CD4-positive, alpha-beta T cell (primary cell): ENCODE results near the gene TNIP2. TPM values are rescaled to one million over a fixed set of nuclear protein-coding genes. Genes with fewer than 3 reads are reported as not detected.
"Not testable (repeated sequence)": the region's sequence is repeated elsewhere in the genome, so short reads cannot be mapped to it uniquely, and the experiment has no call there.

Experiments
- ATAC-seq: fragments of 200-7000 bp; cut with Tn5 transposase; one replicate; pipeline ENCODE4 v1.10.0; 2022; ENCODE audit warnings: mild to moderate bottlenecking; ENCODE audit not compliant: poor library complexity
- CTCF ChIA-PET: fragments of 350-600 bp; sonication (Branson Sonifier 250); formaldehyde crosslinking; loops from one replicate; lab custom pipeline; 2021; ENCODE audit warnings: antibody characterized with exemption, inconsistent platforms; lab: Charles Lee
- POLR2A ChIA-PET: fragments of 350-600 bp; sonication (Branson Sonifier 250); formaldehyde crosslinking; loops from one replicate; lab custom pipeline; 2021; ENCODE audit warnings: antibody characterized with exemption, inconsistent platforms; lab: Charles Lee
- DNase-seq, 14 experiments: peaks; one replicate each; pipeline ENCODE4 v3.0.0-alpha.2; 2013 to 2020; ENCODE audit warnings: mixed read lengths in 2 of 14
- H3K27ac ChIP-seq, 2 donors: one replicate each; pipeline versions ENCODE4 v1.5.1 to v1.7.0; 2013; ENCODE audit warnings: low read length in 2 of 2, low read depth in 1 of 2, mild to moderate bottlenecking in 1 of 2
- H3K27me3 ChIP-seq, 2 experiments: 1 replicate in 1 of 2; 2 replicates in 1 of 2; pipeline versions ENCODE4 v1.6.1 to v1.7.0; 2013; ENCODE audit warnings: low read length in 2 of 2, control low read depth in 1 of 2, mild to moderate bottlenecking in 1 of 2, moderate library complexity in 1 of 2; ENCODE audit not compliant: insufficient read depth in 2 of 2, control insufficient read depth in 1 of 2
- H3K36me3 ChIP-seq: one replicate; pipeline ENCODE4 v1.6.1; 2013; ENCODE audit warnings: low read length, control low read depth; ENCODE audit not compliant: insufficient read depth
- H3K4me1 ChIP-seq: one replicate; pipeline ENCODE4 v1.6.1; 2013; ENCODE audit warnings: low read length, control low read depth; ENCODE audit not compliant: insufficient read depth
- H3K4me3 ChIP-seq: one replicate; pipeline ENCODE4 v1.5.1; 2013; ENCODE audit warnings: mild to moderate bottlenecking, low read length, moderate library complexity
- H3K9me3 ChIP-seq, 2 experiments: 1 replicate in 1 of 2; 2 replicates in 1 of 2; pipeline versions ENCODE4 v1.6.1 to v1.7.0; 2013; ENCODE audit warnings: low read length in 2 of 2, mild to moderate bottlenecking in 2 of 2, control low read depth in 1 of 2, moderate library complexity in 1 of 2; ENCODE audit not compliant: control insufficient read depth in 1 of 2, insufficient read depth in 1 of 2
- H3K27ac Mint-ChIP-seq: one replicate; pipeline ENCODE4 v1.8.0; 2020; ENCODE audit warnings: mixed read lengths
- H3K27me3 Mint-ChIP-seq: one replicate; pipeline ENCODE4 v1.8.0; 2021; ENCODE audit warnings: mixed read lengths
- H3K36me3 Mint-ChIP-seq: one replicate; pipeline ENCODE4 v1.8.0; 2021; ENCODE audit warnings: low read depth, mixed read lengths
- H3K4me1 Mint-ChIP-seq: one replicate; pipeline ENCODE4 v1.8.0; 2021; ENCODE audit warnings: low read depth, mixed read lengths
- H3K4me3 Mint-ChIP-seq: one replicate; pipeline ENCODE4 v1.8.0; 2020; ENCODE audit warnings: mild to moderate bottlenecking, mixed read lengths
- H3K9me3 Mint-ChIP-seq: one replicate; pipeline ENCODE4 v1.8.0; 2020; ENCODE audit warnings: mixed read lengths
- intact Hi-C, 2 experiments: fragments of 100-400 bp; cut with DNase I in 1 of 2; cut with micrococcal nuclease in 1 of 2; formaldehyde crosslinking; loops; one replicate each; pipeline versions ENCODE4 v1.15.1 to v1.9.0; 2023 to 2025; cut with DNase I, micrococcal nuclease
- total RNA-seq, 174 experiments: library from RNA in 2 of 174; stranded (reverse) in 2 of 174; gene quantifications; one replicate each; pipeline ENCODE4 v1.2.3 and lab custom pipeline; 2021 to 2026
- TF ChIP-seq, protein P1 (sequence below): fragments of 200-600 bp; IDR thresholded peaks from one replicate; pipeline ENCODE4 v1.8.0; 2022; ENCODE audit warnings: antibody characterized with exemption, mild to moderate bottlenecking

The TNIP2 gene
- total RNA-seq, 2 experiments from 2014 or later: 43.8 to 49.1 TPM

- Mint-ChIP-seq H3K9me3 (no peaks in the 10 kb centered on the region), H3K27ac (no peak overlapping the region), H3K4me3 (no peak overlapping the region), H3K4me1 (peaks cover 3% of the 10 kb centered on the region), H3K27me3 (no peaks in the 10 kb centered on the region), H3K36me3 (peaks cover 42% of the 10 kb centered on the region)
- CTCF ChIA-PET: no interaction called here
- POLR2A ChIA-PET: no interaction called here
- Histone ChIP-seq H3K4me3 (no peak overlapping the region), H3K27me3 (no peaks in the 10 kb centered on the region), H3K36me3 (peaks cover 46% of the 10 kb centered on the region), H3K27ac (no peak overlapping the region), H3K4me1 (peaks cover under 1% of the 10 kb centered on the region), H3K9me3 (no peaks in the 10 kb centered on the region)
- TF ChIP-seq, protein P1, sequence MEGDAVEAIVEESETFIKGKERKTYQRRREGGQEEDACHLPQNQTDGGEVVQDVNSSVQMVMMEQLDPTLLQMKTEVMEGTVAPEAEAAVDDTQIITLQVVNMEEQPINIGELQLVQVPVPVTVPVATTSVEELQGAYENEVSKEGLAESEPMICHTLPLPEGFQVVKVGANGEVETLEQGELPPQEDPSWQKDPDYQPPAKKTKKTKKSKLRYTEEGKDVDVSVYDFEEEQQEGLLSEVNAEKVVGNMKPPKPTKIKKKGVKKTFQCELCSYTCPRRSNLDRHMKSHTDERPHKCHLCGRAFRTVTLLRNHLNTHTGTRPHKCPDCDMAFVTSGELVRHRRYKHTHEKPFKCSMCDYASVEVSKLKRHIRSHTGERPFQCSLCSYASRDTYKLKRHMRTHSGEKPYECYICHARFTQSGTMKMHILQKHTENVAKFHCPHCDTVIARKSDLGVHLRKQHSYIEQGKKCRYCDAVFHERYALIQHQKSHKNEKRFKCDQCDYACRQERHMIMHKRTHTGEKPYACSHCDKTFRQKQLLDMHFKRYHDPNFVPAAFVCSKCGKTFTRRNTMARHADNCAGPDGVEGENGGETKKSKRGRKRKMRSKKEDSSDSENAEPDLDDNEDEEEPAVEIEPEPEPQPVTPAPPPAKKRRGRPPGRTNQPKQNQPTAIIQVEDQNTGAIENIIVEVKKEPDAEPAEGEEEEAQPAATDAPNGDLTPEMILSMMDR: no peak
- intact Hi-C loops: no loop called here
- DNase-seq: no peak
- no peak for ATAC-seq
Observed at GRCh38 chr4:2729533-2729875, 26.6 kb downstream of the TNIP2 start.

GRCh38 chr4:2728806-2729532 lies 27.2 kb downstream of the TNIP2 start:
- Mint-ChIP-seq H3K4me3 (no peak overlapping the region), H3K4me1 (peaks cover 9% of the 10 kb centered on the region), H3K9me3 (no peaks in the 10 kb centered on the region), H3K27me3 (no peaks in the 10 kb centered on the region), H3K27ac (no peak overlapping the region), H3K36me3 (peaks cover 41% of the 10 kb centered on the region)
- peaks cover 2% of the 10 kb centered on the region for H3K4me1 ChIP-seq
- no peak for ATAC-seq
- H3K27ac ChIP-seq: no peak overlapping the region
- ChIA-PET POLR2A (no interaction called here), CTCF (no interaction called here)
- DNase-seq: no peak
- no peak overlapping the region for H3K4me3 ChIP-seq
- TF ChIP-seq, protein P1: no peak
- H3K9me3 ChIP-seq: no peaks in the 10 kb centered on the region
- no peaks in the 10 kb centered on the region for H3K27me3 ChIP-seq
- H3K36me3 ChIP-seq: peaks cover 45% of the 10 kb centered on the region
- intact Hi-C loops: no loop called here

GRCh38 chr4:2728221-2728620 lies 27.9 kb downstream of the TNIP2 start:
- H3K9me3 ChIP-seq: no peaks in the 10 kb centered on the region
- Mint-ChIP-seq H3K27me3 (no peaks in the 10 kb centered on the region), H3K36me3 (peaks cover 37% of the 10 kb centered on the region), H3K4me3 (no peak overlapping the region), H3K4me1 (peaks cover 13% of the 10 kb centered on the region), H3K27ac (no peak overlapping the region), H3K9me3 (no peaks in the 10 kb centered on the region)
- no peaks in the 10 kb centered on the region for H3K27me3 ChIP-seq
- no peak overlapping the region for H3K27ac ChIP-seq
- intact Hi-C loops: no loop called here
- POLR2A ChIA-PET: no interaction called here
- no peak for ATAC-seq
- DNase-seq: no peak
- H3K4me3 ChIP-seq: no peak overlapping the region
- CTCF ChIA-PET: interaction anchor here (0.6 kb wide), 1 partner anchor 35 kb away, joined by 3 read pairs; no protein-coding TSS in a partner anchor
- TF ChIP-seq, protein P1: no peak
- H3K4me1 ChIP-seq: peaks cover 6% of the 10 kb centered on the region
- H3K36me3 ChIP-seq: peaks cover 38% of the 10 kb centered on the region

DNA sequence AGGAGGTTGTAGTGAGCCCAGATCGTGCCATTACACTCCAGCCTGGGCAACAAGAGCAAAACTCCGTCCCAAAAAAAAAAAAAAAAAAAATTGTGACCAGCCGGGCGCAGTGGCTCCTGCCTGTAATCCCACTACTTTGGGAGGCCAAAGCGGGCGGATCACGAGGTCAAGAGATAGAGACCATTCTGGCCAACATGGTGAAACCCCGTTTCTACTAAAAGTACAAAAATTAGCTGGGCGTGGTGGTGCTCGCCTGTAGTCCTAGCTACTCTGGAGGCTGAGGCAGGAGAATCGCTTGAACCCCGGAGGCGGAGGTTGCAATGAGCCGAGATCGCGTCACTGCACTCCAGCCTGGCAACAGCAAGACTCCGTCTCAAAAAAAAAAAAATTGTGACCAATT lies 29.3 kb downstream of the TNIP2 start:
- peaks cover 32% of the 10 kb centered on the region for H3K36me3 ChIP-seq
- H3K4me3 ChIP-seq, H3K9me3 ChIP-seq, H3K27ac ChIP-seq, intact Hi-C loops, H3K27me3 Mint-ChIP-seq, H3K27ac Mint-ChIP-seq, H3K9me3 Mint-ChIP-seq, H3K4me3 Mint-ChIP-seq, ATAC-seq, POLR2A ChIA-PET, H3K27me3 ChIP-seq, DNase-seq, H3K4me1 ChIP-seq: not testable (repeated sequence)
- Mint-ChIP-seq H3K4me1 (peaks cover 20% of the 10 kb centered on the region), H3K36me3 (peaks cover 31% of the 10 kb centered on the region)
- CTCF ChIA-PET: interaction anchor here (0.7 kb wide), 1 partner anchor 200 kb away, joined by 3 read pairs; no protein-coding TSS in a partner anchor
